HG02623 (cell line): Measurements from ENCODE around the gene PAIP1.
"Not testable (repeated sequence)": the region's sequence is repeated elsewhere in the genome, so short reads cannot be mapped to it uniquely, and the experiment has no call there.

Experiments used
- ATAC-seq: cut with Tn5 transposase; IDR thresholded peaks from one replicate; pipeline ENCODE4 v1.9.1; 2021; ENCODE audit warnings: moderate library complexity; ENCODE audit not compliant: unreplicated experiment

Gene PAIP1

GRCh38 chr5:43520615-43521014, 36.3 kb downstream of the PAIP1 start:
- no peak for ATAC-seq

- ATAC-seq = no peak
Measured at GRCh38 chr5:43515678-43516048, 41.2 kb downstream of the PAIP1 start.

GRCh38 chr5:43514816-43515677, 41.8 kb downstream of the PAIP1 start, which contains the start of gene C5orf34:
Gene C5orf34 (minus strand): TSS chr5:43515148. CDS start chr5:43509339, 5,809 bp downstream.
- peak; percentile 99 for ATAC-seq

- ATAC-seq = peak; percentile 20
Measured at GRCh38 chr5:43514471-43514815, 42.4 kb downstream of the PAIP1 start.

- no peak for ATAC-seq
Measured at GRCh38 chr5:43514025-43514424, 42.9 kb downstream of the PAIP1 start.

GRCh38 chr5:43511062-43511461, 45.8 kb downstream of the PAIP1 start:
- ATAC-seq = not testable (repeated sequence)

- ATAC-seq = no peak
Measured at GRCh38 chr5:43498581-43498980, 58.3 kb downstream of the PAIP1 start.

- ATAC-seq = no peak
Measured at GRCh38 chr5:43497311-43498104, 59.4 kb downstream of the PAIP1 start.

- no peak for ATAC-seq
Measured at GRCh38 chr5:43491326-43491725, 65.6 kb downstream of the PAIP1 start.

GRCh38 chr5:43486353-43486752, 70.5 kb downstream of the PAIP1 start:
- no peak for ATAC-seq

DNA sequence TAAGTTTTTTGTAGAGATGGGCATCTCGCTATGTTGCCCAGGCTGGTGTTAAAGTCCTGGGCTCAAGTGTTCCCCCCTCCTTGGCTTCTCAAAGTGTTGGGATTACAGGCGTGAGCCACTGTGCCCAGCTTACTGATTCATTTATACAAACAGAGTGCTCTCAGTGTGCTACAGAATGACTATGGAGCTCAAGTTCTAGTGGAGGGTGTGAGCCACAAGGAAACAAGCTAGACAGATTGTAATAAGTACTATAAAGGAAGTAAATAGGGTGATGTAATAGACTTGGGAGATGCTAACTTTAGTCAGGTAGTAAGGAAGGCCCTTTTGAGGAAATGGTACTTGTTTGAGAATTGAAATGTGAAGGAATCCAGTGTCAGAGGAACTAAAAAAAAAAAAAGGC, 71.5 kb downstream of the PAIP1 start:
- no peak for ATAC-seq

GRCh38 chr5:43484106-43484849, 72.6 kb downstream of the PAIP1 start:
- ATAC-seq = peak; percentile 62

DNA sequence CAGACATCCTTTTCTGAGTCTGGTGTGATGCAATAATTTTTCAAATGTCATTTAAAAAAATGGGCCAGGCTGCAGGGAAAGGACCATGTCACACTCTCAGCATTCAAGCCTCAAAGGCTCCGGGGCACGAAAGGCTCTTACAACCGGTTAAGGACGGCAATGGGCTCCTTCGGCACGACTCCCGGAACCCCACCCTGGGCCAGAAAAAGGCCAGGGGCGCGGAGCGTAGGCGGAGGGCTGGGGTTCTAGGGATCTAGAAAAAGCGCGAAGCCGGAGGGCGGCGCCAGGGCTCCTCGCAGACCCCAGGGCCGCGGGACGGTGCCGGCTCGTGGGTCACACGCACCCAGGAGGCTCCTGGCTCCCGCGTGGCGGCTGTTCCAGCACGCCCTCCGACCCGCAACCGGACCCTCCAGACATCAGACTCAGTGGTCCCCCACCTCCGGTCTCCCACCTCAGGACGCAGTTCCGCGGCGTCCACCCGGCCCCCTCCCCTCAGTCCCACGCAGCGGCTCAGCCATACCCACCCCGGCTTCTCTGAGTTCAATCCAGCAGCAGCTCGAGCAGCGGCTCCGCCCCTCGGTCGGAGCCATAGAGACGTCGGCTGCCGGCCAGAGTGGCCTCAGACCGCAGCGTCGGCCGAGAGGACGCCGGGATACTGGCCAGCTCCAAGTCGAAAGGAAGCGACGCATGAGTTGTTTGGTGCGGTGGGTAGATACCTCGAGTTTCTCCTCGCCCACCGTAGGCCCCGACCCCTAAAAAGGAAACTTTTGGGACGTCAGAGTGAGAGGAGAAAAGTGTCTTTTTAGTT, 73.4 kb downstream of the PAIP1 start, which contains the start of gene TMEM267:
TMEM267 (minus strand) TSS at position 568 of the 808 bp plus-strand sequence. CDS start 29,896 bp downstream, outside the sequence.
- peak; percentile 87 for ATAC-seq

GRCh38 chr5:43482490-43483297, 74.2 kb downstream of the PAIP1 start:
- ATAC-seq = no peak
